SHP77 treated with DMSO at 0.1 percent for 48 hours (cell line): ENCODE measurements around the gene NRN1.
"Not testable (repeated sequence)": the region's sequence is repeated elsewhere in the genome, so short reads cannot be mapped to it uniquely, and the experiment has no call there.

Source experiments
- DNase-seq: peaks from one replicate; lab custom pipeline; 2025; lab: John Stamatoyannopoulos, UW

NRN1 gene

GRCh38 chr6:5981126-5982026, 25.3 kb downstream of the NRN1 start:
- DNase-seq, result no peak

- DNase-seq, result no peak
Measured at GRCh38 chr6:5979650-5980420, 26.9 kb downstream of the NRN1 start.

- no peak for DNase-seq
Measured at GRCh38 chr6:5976811-5977210, 29.9 kb downstream of the NRN1 start.

- DNase-seq, result no peak
Measured at GRCh38 chr6:5968817-5969734, 37.6 kb downstream of the NRN1 start.

- DNase-seq, result not testable (repeated sequence)
Measured at GRCh38 chr6:5968036-5968435, 38.7 kb downstream of the NRN1 start.

- no peak for DNase-seq
Measured at GRCh38 chr6:5967594-5967993, 39.1 kb downstream of the NRN1 start.

- no peak for DNase-seq
Measured at GRCh38 chr6:5962794-5963193, 43.9 kb downstream of the NRN1 start.

- DNase-seq, result no peak
Measured at GRCh38 chr6:5961836-5962235, 44.9 kb downstream of the NRN1 start.

GRCh38 chr6:5960456-5960855, 46.3 kb downstream of the NRN1 start:
- no peak for DNase-seq

GRCh38 chr6:5958921-5959320, 47.8 kb downstream of the NRN1 start:
- DNase-seq, result no peak

GRCh38 chr6:5956939-5957338, 49.8 kb downstream of the NRN1 start:
- DNase-seq, result no peak

- DNase-seq, result no peak
Measured at GRCh38 chr6:5950361-5950785, 56.4 kb downstream of the NRN1 start.
